Activated CD8-positive, alpha-beta memory T cell treated with anti-CD3 and anti-CD28 coated beads, Interleukin-2, amount 50 U/mL, for 4 hours (primary cell): ENCODE results near the gene WARS2.

Experiments used
- DNase-seq: peaks from one replicate; pipeline ENCODE4 v3.0.0-alpha.2; 2020

WARS2 gene

GRCh38 chr1:119081267-119081666, 59.2 kb downstream of the WARS2 start:
- DNase-seq = no peak

GRCh38 chr1:119080586-119080985, 59.9 kb downstream of the WARS2 start:
- no peak for DNase-seq

GRCh38 chr1:119079881-119080280, 60.6 kb downstream of the WARS2 start:
- DNase-seq = no peak

- DNase-seq = no peak
Measured at GRCh38 chr1:119075614-119076013, 64.8 kb downstream of the WARS2 start.

GRCh38 chr1:119071321-119071720, 69.1 kb downstream of the WARS2 start:
- no peak for DNase-seq

GRCh38 chr1:119069682-119070081, 70.8 kb downstream of the WARS2 start:
- no peak for DNase-seq

- no peak for DNase-seq
Measured at GRCh38 chr1:119068427-119068826, 72.0 kb downstream of the WARS2 start.

- DNase-seq = no peak
Measured at GRCh38 chr1:119061700-119062099, 78.8 kb downstream of the WARS2 start.

- no peak for DNase-seq
Measured at GRCh38 chr1:119055568-119055967, 84.9 kb downstream of the WARS2 start.

- DNase-seq = no peak
Measured at GRCh38 chr1:119053917-119054316, 86.5 kb downstream of the WARS2 start.

GRCh38 chr1:119052267-119052666, 88.2 kb downstream of the WARS2 start:
- no peak for DNase-seq

GRCh38 chr1:119048624-119049404, 91.6 kb downstream of the WARS2 start:
- DNase-seq = no peak

- no peak for DNase-seq
Measured at GRCh38 chr1:119046785-119047438, 93.5 kb downstream of the WARS2 start.

GRCh38 chr1:119046429-119046784, 94.0 kb downstream of the WARS2 start:
- DNase-seq = no peak

GRCh38 chr1:119045096-119045746, 95.2 kb downstream of the WARS2 start:
- DNase-seq = no peak

- no peak for DNase-seq
Measured at GRCh38 chr1:119040906-119041305, 99.5 kb downstream of the WARS2 start.

GRCh38 chr1:119040489-119040888, 100.0 kb downstream of the WARS2 start:
- no peak for DNase-seq

- no peak for DNase-seq
Measured at GRCh38 chr1:119038363-119038762, 102.1 kb downstream of the WARS2 start.

- DNase-seq = no peak
Measured at GRCh38 chr1:119034359-119034758, 106.1 kb downstream of the WARS2 start.

- DNase-seq = no peak
Measured at GRCh38 chr1:119032986-119033385, 107.5 kb downstream of the WARS2 start.

GRCh38 chr1:119027759-119028158, 112.7 kb downstream of the WARS2 start:
- DNase-seq = no peak

GRCh38 chr1:119026956-119027355, 113.5 kb downstream of the WARS2 start:
- DNase-seq = no peak

- no peak for DNase-seq
Measured at GRCh38 chr1:119015547-119015946, 124.9 kb downstream of the WARS2 start.

- DNase-seq = no peak
Measured at GRCh38 chr1:119012383-119012782, 128.1 kb downstream of the WARS2 start.
